HG03457 (cell line): Measurements from ENCODE around the gene CNTNAP2.

Experiments used
- ATAC-seq: cut with Tn5 transposase; IDR thresholded peaks from one replicate; pipeline ENCODE4 v1.9.1; 2021; ENCODE audit warnings: moderate number of reproducible peaks; ENCODE audit not compliant: unreplicated experiment

The CNTNAP2 gene

GRCh38 chr7:148336411-148336810 lies 2219.8 kb downstream of the CNTNAP2 start:
- ATAC-seq, result no peak

- no peak for ATAC-seq
These were observed 2220.8 kb downstream of the CNTNAP2 start for GRCh38 chr7:148337246-148337965.

GRCh38 chr7:148337995-148338747 lies 2221.6 kb downstream of the CNTNAP2 start:
- no peak for ATAC-seq

DNA sequence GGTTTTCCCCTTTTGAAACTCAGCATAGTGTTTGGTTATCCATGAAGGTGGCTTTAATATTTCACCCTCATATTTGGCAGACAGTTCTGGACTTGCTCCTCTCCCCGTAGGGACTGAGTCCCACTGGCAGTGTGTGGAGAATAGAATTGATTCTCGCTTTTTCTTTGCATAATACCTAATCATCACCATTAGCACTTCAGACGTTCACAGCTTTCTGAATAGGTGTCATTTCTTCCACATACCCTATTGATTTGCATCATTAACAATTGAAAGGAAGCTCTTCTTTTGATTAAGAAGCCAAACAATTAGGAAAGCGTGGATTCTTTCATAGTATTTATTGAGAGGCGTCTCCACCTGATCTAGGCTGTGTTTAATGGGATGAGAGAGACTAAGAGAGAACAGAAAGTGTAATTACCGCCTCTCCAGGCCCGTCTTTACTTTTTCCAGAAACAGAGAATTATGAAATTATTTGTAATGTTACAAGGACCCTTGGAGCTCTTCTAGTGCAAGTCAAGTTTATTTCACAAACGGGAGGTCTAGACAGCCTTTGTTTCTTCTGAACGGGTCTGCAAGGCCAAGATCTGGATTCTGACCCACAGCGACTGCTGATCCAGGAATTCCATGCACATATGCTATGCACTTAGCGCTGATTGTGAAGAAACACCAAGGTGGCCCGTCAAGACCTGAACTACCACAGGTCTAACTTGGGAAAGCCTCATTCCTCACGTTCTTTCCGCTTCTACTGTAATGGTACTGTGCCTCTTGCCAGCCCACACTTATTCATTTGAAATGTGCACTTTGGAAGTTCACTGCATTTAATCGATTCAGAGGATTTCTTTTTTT lies 2224.1 kb downstream of the CNTNAP2 start:
- ATAC-seq, result no peak

GRCh38 chr7:148344406-148344805 lies 2227.8 kb downstream of the CNTNAP2 start:
- ATAC-seq, result no peak

DNA sequence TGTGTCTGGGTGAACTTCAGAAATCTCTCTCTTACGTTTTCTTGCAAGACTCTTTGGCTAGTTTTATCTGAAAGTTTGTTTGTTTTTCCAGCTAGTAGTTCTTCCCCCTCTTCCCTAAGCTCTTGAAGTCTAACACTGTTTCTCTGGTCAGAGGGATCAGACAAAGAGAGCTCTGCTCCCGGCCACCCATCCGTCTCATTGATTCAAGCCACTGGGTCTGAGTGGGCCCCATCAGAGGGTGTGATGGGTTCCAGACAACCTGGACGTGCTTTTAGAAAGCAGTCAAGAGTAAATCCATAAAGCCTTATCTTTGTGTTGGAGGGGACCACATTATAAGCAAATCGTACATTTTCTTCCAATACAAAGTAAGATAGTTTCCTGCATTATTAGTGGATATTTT lies 2231.4 kb downstream of the CNTNAP2 start:
- no peak for ATAC-seq

DNA sequence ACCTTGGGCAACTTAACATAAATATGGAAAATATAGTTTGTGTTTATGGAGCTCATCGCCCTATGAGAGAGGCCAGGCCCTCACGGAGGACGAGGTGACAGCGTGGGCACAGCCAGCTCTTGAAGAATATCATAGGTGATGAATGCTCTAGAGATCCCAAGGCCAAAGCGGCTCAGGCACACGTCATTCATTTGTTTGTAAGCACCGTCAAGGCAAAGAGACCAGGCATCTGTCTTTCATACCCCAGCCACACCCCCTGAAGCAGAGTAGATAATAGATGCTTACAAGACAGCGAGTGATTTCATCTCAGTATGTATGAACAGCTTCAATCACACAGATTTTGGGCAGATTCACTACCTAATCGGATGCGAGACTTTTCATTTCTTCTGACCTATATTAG lies 2231.9 kb downstream of the CNTNAP2 start:
- no peak for ATAC-seq

DNA sequence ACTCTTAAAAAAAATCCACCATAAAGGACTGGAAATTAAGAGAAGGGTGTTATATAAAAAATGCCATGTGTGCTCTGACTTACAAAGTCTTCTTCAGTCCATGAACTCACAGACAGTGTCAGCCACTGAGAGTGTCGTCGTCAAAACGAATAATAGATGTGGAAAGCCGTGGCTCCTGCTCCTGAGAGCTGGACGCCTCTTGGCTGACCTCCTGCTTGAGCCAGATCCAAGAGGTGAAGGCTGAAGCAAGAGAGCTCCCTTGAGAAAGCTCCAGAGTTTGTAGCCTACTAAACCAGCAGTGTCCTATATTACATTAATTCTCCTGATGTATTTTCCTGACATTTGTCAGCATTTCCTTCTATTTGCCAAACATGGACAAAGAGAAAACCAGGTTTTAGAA lies 2239.7 kb downstream of the CNTNAP2 start:
- ATAC-seq, result no peak

DNA sequence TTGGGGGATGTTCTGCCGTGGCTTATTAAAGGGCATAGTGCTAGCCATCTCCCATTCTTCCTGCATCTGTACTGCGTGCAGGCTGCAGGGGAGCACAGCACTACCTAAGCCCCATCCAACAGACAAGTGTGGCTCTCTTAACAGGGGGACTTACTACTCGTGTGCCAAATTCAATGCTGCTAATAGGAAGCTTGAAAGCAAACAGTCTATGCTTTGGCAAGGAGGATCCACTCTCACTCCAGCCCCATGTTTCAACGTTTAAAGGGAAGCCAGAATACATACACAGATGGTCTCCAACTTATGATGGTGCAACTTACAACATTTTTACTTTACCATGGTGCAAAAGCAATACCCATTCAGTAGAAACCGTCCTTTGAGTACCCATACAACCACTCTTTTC lies 2245.9 kb downstream of the CNTNAP2 start:
- no peak for ATAC-seq

GRCh38 chr7:148367731-148368475 lies 2251.3 kb downstream of the CNTNAP2 start:
- ATAC-seq, result no peak

DNA sequence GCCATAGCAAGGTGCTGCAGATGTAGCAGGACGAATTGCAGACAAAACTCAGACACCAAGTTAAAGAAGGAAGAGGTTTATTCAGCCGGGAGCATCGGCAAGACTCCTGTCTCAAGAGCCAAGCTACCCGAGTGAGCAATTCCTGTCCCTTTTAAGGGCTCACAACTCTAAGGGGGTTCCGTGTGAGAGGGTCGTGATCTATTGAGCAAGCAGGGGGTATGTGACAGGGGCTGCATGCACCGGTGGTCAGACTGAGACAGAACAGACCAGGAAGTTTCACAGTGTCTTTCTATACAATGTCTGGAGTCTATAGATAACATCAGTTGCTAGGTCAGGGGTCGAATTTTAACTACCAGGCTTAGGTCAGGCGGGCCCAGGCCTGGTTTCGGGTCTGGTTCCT lies 2252.0 kb downstream of the CNTNAP2 start:
- ATAC-seq, result no peak

GRCh38 chr7:148371280-148371937 lies 2254.8 kb downstream of the CNTNAP2 start:
- ATAC-seq, result no peak

DNA sequence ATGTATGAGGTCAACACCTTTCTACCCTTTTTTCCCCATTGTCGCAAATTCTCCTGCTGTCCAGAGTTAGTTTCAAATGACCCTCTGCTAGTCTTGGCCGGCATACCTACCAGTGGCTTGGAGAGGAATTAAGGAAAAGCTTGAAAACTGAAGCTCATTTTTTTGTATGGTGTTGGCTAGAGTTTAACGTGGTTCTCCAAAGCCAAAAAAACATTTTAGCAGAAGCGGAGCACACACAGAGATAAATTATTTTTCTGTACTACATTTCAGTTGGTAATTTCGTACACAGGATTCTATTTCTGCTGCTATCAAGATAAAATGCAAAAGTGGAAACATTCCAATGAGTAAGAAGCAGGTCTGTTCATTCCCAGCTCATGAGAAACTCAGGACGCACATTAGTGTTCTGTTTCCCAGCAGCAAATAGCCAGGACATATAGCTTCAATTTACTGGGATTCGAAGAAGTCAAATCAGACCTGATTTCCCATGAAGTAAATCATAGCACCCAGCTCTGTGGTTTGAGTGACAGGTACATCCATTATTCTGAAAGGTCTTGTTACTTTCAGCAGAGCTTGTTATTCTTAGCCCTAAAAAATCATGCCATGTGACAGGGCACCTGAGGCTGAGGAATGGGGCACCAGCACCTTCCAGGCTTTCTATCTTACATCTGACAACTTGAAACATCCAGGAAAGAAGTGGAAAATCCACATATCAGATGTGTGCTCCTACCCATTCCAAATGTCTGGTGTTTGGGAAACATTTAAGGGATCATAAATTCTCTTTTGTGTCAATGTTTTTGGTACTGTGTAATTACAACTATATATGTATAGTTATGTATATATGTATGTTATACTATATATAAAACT lies 2258.0 kb downstream of the CNTNAP2 start:
- no peak for ATAC-seq

- ATAC-seq, result no peak
These were observed 2263.1 kb downstream of the CNTNAP2 start for GRCh38 chr7:148379677-148380076.

DNA sequence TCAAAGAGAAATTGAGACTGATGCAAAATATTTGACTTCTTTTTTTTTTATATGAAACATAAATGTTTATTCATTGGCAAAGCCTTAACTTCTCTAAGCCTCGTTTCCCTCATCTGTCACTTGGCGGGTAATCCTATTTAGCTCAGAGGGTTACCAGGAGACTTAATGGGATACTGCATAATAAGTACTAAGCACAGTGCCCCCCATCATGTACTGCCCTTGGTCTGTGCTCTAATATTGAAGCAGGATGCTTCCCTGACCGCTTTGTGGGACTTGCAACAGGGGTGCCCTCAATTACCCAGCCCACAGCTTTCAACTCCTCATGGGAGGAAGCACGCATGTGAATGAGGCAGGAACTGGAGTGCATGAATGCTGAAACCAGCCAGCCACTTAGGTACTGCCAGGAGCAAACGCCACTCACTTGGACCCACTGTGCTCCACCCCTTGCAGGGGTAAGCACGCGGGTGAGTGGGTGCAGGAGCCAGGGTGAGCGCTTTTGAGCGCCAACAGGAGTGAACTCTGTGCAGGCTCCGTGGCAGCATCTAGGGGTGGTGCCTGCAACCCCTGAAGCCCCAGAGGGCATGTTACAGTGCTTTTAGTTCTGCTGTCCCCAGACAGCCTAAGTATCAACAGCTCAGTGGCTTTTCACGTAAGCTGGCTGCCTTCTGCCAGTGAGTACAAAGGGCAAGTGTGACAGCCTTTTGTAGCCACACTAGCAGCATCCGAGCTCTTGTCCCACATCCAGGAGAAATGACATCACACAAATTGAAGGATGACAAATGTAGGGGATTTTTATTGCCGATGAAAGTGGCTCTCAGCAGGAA lies 2264.2 kb downstream of the CNTNAP2 start:
- ATAC-seq, result no peak

GRCh38 chr7:148382596-148382995 lies 2266.0 kb downstream of the CNTNAP2 start:
- no peak for ATAC-seq

DNA sequence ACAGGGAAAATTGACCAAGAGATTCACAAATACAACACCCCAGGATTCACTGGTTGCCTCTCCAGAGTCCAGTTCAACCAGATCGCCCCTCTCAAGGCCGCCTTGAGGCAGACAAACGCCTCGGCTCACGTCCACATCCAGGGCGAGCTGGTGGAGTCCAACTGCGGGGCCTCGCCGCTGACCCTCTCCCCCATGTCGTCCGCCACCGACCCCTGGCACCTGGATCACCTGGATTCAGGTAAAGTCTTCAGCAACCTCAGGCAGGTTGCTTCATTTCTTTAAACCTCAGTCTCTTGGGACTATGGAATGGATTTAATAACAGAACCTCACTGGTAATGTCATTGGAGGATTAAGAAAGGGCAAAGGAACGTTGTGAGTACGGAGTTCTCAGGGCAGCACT lies 2267.1 kb downstream of the CNTNAP2 start:
- no peak for ATAC-seq

GRCh38 chr7:148385009-148385682 lies 2268.5 kb downstream of the CNTNAP2 start:
- ATAC-seq, result no peak
